IMR-90 (cell line): ENCODE measurements around the gene ATG9B. TPM values are rescaled to one million over a fixed set of nuclear protein-coding genes. Genes with fewer than 3 reads are reported as not detected.

ENCODE experiments used
- ATAC-seq: fragments of 200-7000 bp; cut with Tn5 transposase; 2 replicates; pipeline ENCODE4 v1.9.1; 2020; ENCODE audit warnings: low read depth, mild to moderate bottlenecking, moderate library complexity
- BruUV-seq: library from RNA; stranded (reverse); fragments of 400-500 nt; replicated peaks from 2 replicates; lab custom pipeline; 2021; lab: Mats Ljungman, UMichigan
- CTCF ChIA-PET: fragments of 300-600 bp; formaldehyde crosslinking; extraction: SDS; loops from one replicate; lab custom pipeline; 2021; ENCODE audit warnings: antibody characterized with exemption; lab: Yijun Ruan, JAX
- POLR2A ChIA-PET: fragments of 300-600 bp; sonication (Branson Sonifier 250); formaldehyde crosslinking; loops from one replicate; lab custom pipeline; 2022; ENCODE audit warnings: antibody characterized with exemption; ENCODE audit not compliant: unreplicated experiment; lab: Charles Lee
- DNase-seq: peaks from one replicate; pipeline ENCODE4 v3.0.0; 2013
- H2AFZ ChIP-seq: replicated peaks from 2 replicates; pipeline ENCODE3; 2013; ENCODE audit warnings: low read length, mild to moderate bottlenecking; ENCODE audit not compliant: poor library complexity
- H2AK5ac ChIP-seq: 2 replicates; pipeline ENCODE4 v1.6.1; 2013; ENCODE audit warnings: low read depth, low read length, inconsistent platforms
- H2AK9ac ChIP-seq: replicated peaks from 2 replicates; pipeline ENCODE3; 2013; ENCODE audit warnings: mild to moderate bottlenecking, low read depth, low read length, moderate library complexity; ENCODE audit not compliant: poor library complexity
- H2BK120ac ChIP-seq: 2 replicates; pipeline ENCODE4 v1.6.1; 2013; ENCODE audit warnings: low read depth, low read length, inconsistent platforms
- H2BK15ac ChIP-seq: 3 replicates; pipeline ENCODE4 v1.6.1; 2013; ENCODE audit warnings: low read depth, low read length, inconsistent platforms
- H2BK20ac ChIP-seq: 2 replicates; pipeline ENCODE4 v1.6.1; 2013; ENCODE audit warnings: low read depth, mild to moderate bottlenecking, inconsistent platforms, low read length, moderate library complexity
- H2BK5ac ChIP-seq: 2 replicates; pipeline ENCODE4 v1.6.1; 2013; ENCODE audit warnings: mild to moderate bottlenecking, low read depth, low read length, inconsistent platforms; ENCODE audit not compliant: poor library complexity, severe bottlenecking
- H3K14ac ChIP-seq: replicated peaks from 2 replicates; pipeline ENCODE4 v1.6.1; 2013; ENCODE audit warnings: low read depth, low read length, inconsistent platforms
- H3K18ac ChIP-seq: 2 replicates; pipeline ENCODE4 v1.6.1; 2013; ENCODE audit warnings: low read depth, low read length, control low read depth
- H3K23ac ChIP-seq: 2 replicates; pipeline ENCODE4 v1.6.1; 2013; ENCODE audit warnings: low read depth, low read length, inconsistent platforms
- H3K27ac ChIP-seq: 2 replicates; pipeline ENCODE4 v1.5.1; 2013; ENCODE audit warnings: mild to moderate bottlenecking, control low read depth, low read length; ENCODE audit not compliant: insufficient read depth
- H3K27me3 ChIP-seq: 2 replicates; pipeline ENCODE4 v1.6.1; 2013; ENCODE audit warnings: low read length; ENCODE audit not compliant: control insufficient read depth, insufficient read depth
- H3K36me3 ChIP-seq: 2 replicates; pipeline ENCODE4 v1.6.1; 2013; ENCODE audit warnings: low read length, mixed read lengths; ENCODE audit not compliant: control insufficient read depth, insufficient read depth
- H3K4ac ChIP-seq: 2 replicates; pipeline ENCODE4 v1.6.1; 2013; ENCODE audit warnings: low read depth, low read length, inconsistent platforms
- H3K4me1 ChIP-seq: 2 replicates; pipeline ENCODE4 v1.6.1; 2013; ENCODE audit warnings: low read length, mixed read lengths; ENCODE audit not compliant: control insufficient read depth, insufficient read depth
- H3K4me2 ChIP-seq: 2 replicates; pipeline ENCODE4 v1.6.1; 2013; ENCODE audit warnings: low read depth, mild to moderate bottlenecking, control low read depth, low read length, moderate library complexity
- H3K4me3 ChIP-seq: 2 replicates; pipeline ENCODE4 v1.5.1; 2013; ENCODE audit warnings: low read depth, mild to moderate bottlenecking, control low read depth, low read length, moderate library complexity; ENCODE audit not compliant: insufficient read depth
- H3K56ac ChIP-seq: 2 replicates; pipeline ENCODE4 v1.6.1; 2013; ENCODE audit warnings: low read length, inconsistent platforms; ENCODE audit not compliant: insufficient read depth; ENCODE audit errors: extremely low read depth
- H3K79me1 ChIP-seq, 2 experiments: 2 replicates each; pipeline ENCODE4 v1.6.1; 2013; ENCODE audit warnings: low read length in 2 of 2, inconsistent platforms in 1 of 2, low read depth in 1 of 2
- H3K9ac ChIP-seq: 2 replicates; pipeline ENCODE4 v1.6.1; 2013; ENCODE audit warnings: low read depth, low read length, control low read depth
- H3K9me1 ChIP-seq: 2 replicates; pipeline ENCODE4 v1.6.1; 2013; ENCODE audit warnings: low read length, inconsistent platforms; ENCODE audit not compliant: insufficient read depth
- H3K9me3 ChIP-seq: 2 replicates; pipeline ENCODE4 v1.6.1; 2013; ENCODE audit warnings: low read length; ENCODE audit not compliant: control insufficient read depth, insufficient read depth
- H4K20me1 ChIP-seq: 2 replicates; pipeline ENCODE4 v1.6.1; 2013; ENCODE audit warnings: low read length, inconsistent platforms; ENCODE audit not compliant: insufficient read depth
- H4K5ac ChIP-seq: 2 replicates; pipeline ENCODE4 v1.6.1; 2013; ENCODE audit warnings: mild to moderate bottlenecking, low read depth, low read length, control low read depth
- H4K8ac ChIP-seq, 2 experiments: 2 replicates each; pipeline ENCODE4 v1.6.1; 2013; ENCODE audit warnings: low read depth in 2 of 2, low read length in 2 of 2, control low read depth in 1 of 2, inconsistent platforms in 1 of 2
- H4K91ac ChIP-seq: 2 replicates; pipeline ENCODE4 v1.6.1; 2013; ENCODE audit warnings: low read depth, low read length, inconsistent platforms; ENCODE audit not compliant: insufficient read depth
- BHLHE40 ChIP-seq: fragments of 150-350 bp; IDR thresholded peaks from 2 replicates; pipeline ENCODE4 v1.6.1; 2016; ENCODE audit warnings: mild to moderate bottlenecking, low read depth, low read length
- CEBPB ChIP-seq: IDR thresholded peaks from 2 replicates; pipeline ENCODE4 v1.6.1; 2012; ENCODE audit warnings: low read depth, low read length, improper control_type of control experiment
- CHD1 ChIP-seq: IDR thresholded peaks from 2 replicates; pipeline ENCODE4 v1.6.1; 2012; ENCODE audit warnings: low read depth, low read length, improper control_type of control experiment
- CTCF ChIP-seq: conservative IDR thresholded peaks from 2 replicates; pipeline ENCODE4 v1.5.1; 2012; ENCODE audit warnings: mild to moderate bottlenecking, low read depth, low read length, improper control_type of control experiment
- ELK1 ChIP-seq: fragments of 150-350 bp; IDR thresholded peaks from 2 replicates; pipeline ENCODE4 v1.6.1; 2016; ENCODE audit warnings: low read depth, mild to moderate bottlenecking, low read length, moderate library complexity, borderline replicate concordance
- FOS ChIP-seq: fragments of 150-350 bp; IDR thresholded peaks from 2 replicates; pipeline ENCODE4 v1.6.1; 2016; ENCODE audit warnings: low read depth, low read length
- MAFK ChIP-seq: IDR thresholded peaks from 2 replicates; pipeline ENCODE4 v1.6.1; 2012; ENCODE audit warnings: low read depth, low read length, improper control_type of control experiment
- MAZ ChIP-seq: IDR thresholded peaks from 2 replicates; pipeline ENCODE4 v1.6.1; 2012; ENCODE audit warnings: low read depth, mild to moderate bottlenecking, low read length, improper control_type of control experiment, moderate library complexity, borderline replicate concordance
- MXI1 ChIP-seq: IDR thresholded peaks from 2 replicates; pipeline ENCODE4 v1.6.1; 2012; ENCODE audit warnings: low read depth, mild to moderate bottlenecking, low read length, moderate library complexity, borderline replicate concordance
- NFE2L2 ChIP-seq: fragments of 150-350 bp; IDR thresholded peaks from 2 replicates; pipeline ENCODE4 v1.6.1; 2016; ENCODE audit warnings: low read depth, mild to moderate bottlenecking, low read length
- POLR2A ChIP-seq: IDR thresholded peaks from 2 replicates; pipeline ENCODE4 v1.6.1; 2012; ENCODE audit warnings: mild to moderate bottlenecking, low read depth, low read length
- RAD21 ChIP-seq: IDR thresholded peaks from 2 replicates; pipeline ENCODE4 v1.6.1; 2012; ENCODE audit warnings: low read length, improper control_type of control experiment
- RCOR1 ChIP-seq: IDR thresholded peaks from 2 replicates; pipeline ENCODE4 v1.6.1; 2012; ENCODE audit warnings: mild to moderate bottlenecking, low read length, improper control_type of control experiment; ENCODE audit not compliant: insufficient replicate concordance
- RFX5 ChIP-seq: IDR thresholded peaks from 2 replicates; pipeline ENCODE4 v1.8.0; 2012; ENCODE audit warnings: low read depth, mild to moderate bottlenecking, low read length, moderate library complexity
- SMC3 ChIP-seq: fragments of 150-350 bp; IDR thresholded peaks from 2 replicates; pipeline ENCODE4 v1.6.1; 2016; ENCODE audit warnings: low read depth, mild to moderate bottlenecking, antibody characterized with exemption, low read length, moderate library complexity
- USF2 ChIP-seq: fragments of 150-350 bp; IDR thresholded peaks from 2 replicates; pipeline ENCODE4 v1.6.1; 2017; ENCODE audit warnings: mild to moderate bottlenecking, antibody characterized with exemption, low read length, low read depth
- WGBS, 2 experiments: methylation state at CpG; one replicate each; pipeline versions ENCODE4 v1.1.5 to v1.1.7; 2013; ENCODE audit warnings: missing lambda C conversion rate in 2 of 2; ENCODE audit not compliant: insufficient read length in 1 of 2; ENCODE audit errors: extremely low coverage in 2 of 2; 5-methylcytosine and 5-hydroxymethylcytosine counted together
- dilution Hi-C: fragments of 300-500 bp; cut with HindIII; formaldehyde crosslinking; loops from one replicate; pipeline ENCODE4 v1.14.3; 2018; ENCODE audit warnings: low sequenced_read_pairs; ENCODE audit not compliant: unreplicated experiment
- in situ Hi-C: fragments of 300-500 bp; cut with MboI; formaldehyde crosslinking; loops from 3 replicates; pipeline ENCODE4 v1.14.3; 2019; ENCODE audit warnings: low sequenced_read_pairs, inconsistent platforms, mixed read lengths
- intact Hi-C: fragments of 100-400 bp; cut with micrococcal nuclease; formaldehyde crosslinking; loops from 2 replicates; pipeline ENCODE4 v1.10.0; 2022
- polyA plus RNA-seq, 3 experiments: library from polyadenylated mRNA; depleted of rRNA; stranded (reverse); fragments of >200 nt; gene quantifications; 2 replicates each; pipeline ENCODE4 v1.2.3, GENCODE V29; 2012; ENCODE audit warnings: low replicate concordance in 1 of 3
- total RNA-seq: library from RNA; depleted of rRNA; stranded (reverse); fragments of >200 nt; gene quantifications from 2 replicates; pipeline ENCODE4 v1.2.3, GENCODE V29; 2012

The ATG9B gene
- total and polyA plus RNA-seq, 2 of the 4 experiments (the other 2 are of a cell fraction), result 0.18 to 0.91 TPM

GRCh38 chr7:151000897-151001495, 23.3 kb downstream of the ATG9B start:
- no peak overlapping the region for H2BK15ac ChIP-seq
- no peaks in the 10 kb centered on the region for H4K20me1 ChIP-seq
- no peaks in the 10 kb centered on the region for H3K36me3 ChIP-seq
- peaks cover 15% of the 10 kb centered on the region for H3K27me3 ChIP-seq
- no peak overlapping the region for H3K23ac ChIP-seq
- ATAC-seq, result no peak
- 75% methylated on average over 4 of the region's 13 CpGs; no CpG with 5 or more reads in 1 of the 2 experiments for WGBS, 2 experiments
- no peak overlapping the region for H3K4me3 ChIP-seq
- no peak overlapping the region for H3K56ac ChIP-seq
- H3K27ac ChIP-seq, result no peak overlapping the region
- dilution Hi-C loops, result no loop called here
- no peak for DNase-seq
- ChIA-PET CTCF (no interaction called here), POLR2A (no interaction called here)
- H3K4me2 ChIP-seq, result no peak overlapping the region
- H3K9me1 ChIP-seq, result no peaks in the 10 kb centered on the region
- H3K9me3 ChIP-seq, result no peaks in the 10 kb centered on the region
- no peak overlapping the region for H3K4ac ChIP-seq
- no peak for TF ChIP-seq MAZ
- TF ChIP-seq CEBPB, result no peak
- no peak for TF ChIP-seq RAD21
- no peak for TF ChIP-seq MAFK
- no peak for TF ChIP-seq CTCF
- TF ChIP-seq BHLHE40, result no peak
- no peak for TF ChIP-seq CHD1
- TF ChIP-seq RCOR1, result no peak
- TF ChIP-seq NFE2L2, result no peak
- no peak for TF ChIP-seq POLR2A
- no peak for TF ChIP-seq ELK1
- TF ChIP-seq FOS, result no peak
- no peak for TF ChIP-seq SMC3
- no peak for TF ChIP-seq RFX5
- TF ChIP-seq MXI1, result no peak
- no peak for TF ChIP-seq USF2
- no peak overlapping the region for H3K14ac ChIP-seq
- no peak overlapping the region for H4K91ac ChIP-seq
- no peak overlapping the region for H4K8ac ChIP-seq
- H2AK9ac ChIP-seq, result no peak overlapping the region
- in situ Hi-C loops, result no loop called here
- no peak overlapping the region for H3K18ac ChIP-seq
- H2AK5ac ChIP-seq, result no peak overlapping the region
- no peak overlapping the region for H3K9ac ChIP-seq
- no TSS peak for BruUV-seq
- no peak overlapping the region for H4K5ac ChIP-seq
- H2BK5ac ChIP-seq, result no peak overlapping the region
- no peaks in the 10 kb centered on the region for H3K79me1 ChIP-seq
- no peak overlapping the region for H2BK120ac ChIP-seq
- H2BK20ac ChIP-seq, result no peak overlapping the region
- peaks cover 2% of the 10 kb centered on the region; the same call in 1 of the 2 replicates for H3K4me1 ChIP-seq
- intact Hi-C loops, result no loop called here
- H2AFZ ChIP-seq, result no peak overlapping the region
